PFSK-1 (cell line): ENCODE data around the gene PCSK6.

Experiments used
- FOXP2 ChIP-seq: optimal IDR thresholded peaks from 2 replicates; pipeline ENCODE3; 2011; ENCODE audit warnings: borderline replicate concordance, control low read depth, inconsistent platforms; ENCODE audit not compliant: insufficient read depth; ENCODE audit errors: extremely low read length, extremely low read depth
- POLR2AphosphoS5 ChIP-seq: IDR thresholded peaks from 2 replicates; pipeline ENCODE4 v1.6.1; 2012; ENCODE audit warnings: low read depth, mild to moderate bottlenecking, control low read depth, low read length, moderate library complexity
- REST ChIP-seq, 2 experiments: IDR thresholded peaks; 2 replicates each; pipeline versions ENCODE4 v1.6.1 to v1.8.0; 2011 to 2012; ENCODE audit warnings: low read depth in 2 of 2, low read length in 2 of 2, control low read depth in 1 of 2, inconsistent platforms in 1 of 2, mild to moderate bottlenecking in 1 of 2, moderate library complexity in 1 of 2; ENCODE audit not compliant: insufficient read depth in 1 of 2
- SIN3A ChIP-seq: IDR thresholded peaks from 2 replicates; pipeline ENCODE4 v1.6.1; 2012; ENCODE audit warnings: mild to moderate bottlenecking, low read length, moderate library complexity, borderline replicate concordance; ENCODE audit not compliant: insufficient read depth
- TAF1 ChIP-seq: IDR thresholded peaks from 2 replicates; pipeline ENCODE4 v1.6.1; 2012; ENCODE audit warnings: low read length, control low read depth, borderline replicate concordance; ENCODE audit not compliant: insufficient read depth

- TF ChIP-seq REST (IDR thresholded peaks at IDR 0.05; ENCODE audit: insufficient read depth in 1 of 2, low read depth in 2 of 2, low read length in 2 of 2) (no peak), POLR2AphosphoS5 (no peak), TAF1 (no peak), FOXP2 (no peak), SIN3A (no peak)
Observed at GRCh38 chr15:101510212-101511197, 21.0 kb upstream of the PCSK6 start.
